ENCODE measurements around the gene CKAP4. TPM values are rescaled to one million over a fixed set of nuclear protein-coding genes. Genes with fewer than 3 reads are reported as not detected.
A peak's percentile ranks its signal among the peaks of the same experiment; 100 is the strongest.

The CKAP4 gene
- total RNA-seq, 4 donors from 2014 or later, result 58.9 to 127 (median 103) TPM

GRCh38 chr12:106269150-106269771, 21.4 kb upstream of the CKAP4 start:
- Histone ChIP-seq H3K27ac (peak overlapping the region in 1 of 4 donors; percentile 82), H3K9me3 (no peaks in the 10 kb centered on the region), H3K27me3 (no peaks in the 10 kb centered on the region), H3K4me1 (peaks cover 10 to 53% (median 17%) of the 10 kb centered on the region in 3 donors), H3K4me3 (no peak overlapping the region), H3K36me3 (no peaks in the 10 kb centered on the region)
- DNase-seq, result no peak
- 77 to 83% methylated on average over 6 to 7 of the region's 7 CpGs for WGBS, 2 donors
- TF ChIP-seq, protein P1, sequence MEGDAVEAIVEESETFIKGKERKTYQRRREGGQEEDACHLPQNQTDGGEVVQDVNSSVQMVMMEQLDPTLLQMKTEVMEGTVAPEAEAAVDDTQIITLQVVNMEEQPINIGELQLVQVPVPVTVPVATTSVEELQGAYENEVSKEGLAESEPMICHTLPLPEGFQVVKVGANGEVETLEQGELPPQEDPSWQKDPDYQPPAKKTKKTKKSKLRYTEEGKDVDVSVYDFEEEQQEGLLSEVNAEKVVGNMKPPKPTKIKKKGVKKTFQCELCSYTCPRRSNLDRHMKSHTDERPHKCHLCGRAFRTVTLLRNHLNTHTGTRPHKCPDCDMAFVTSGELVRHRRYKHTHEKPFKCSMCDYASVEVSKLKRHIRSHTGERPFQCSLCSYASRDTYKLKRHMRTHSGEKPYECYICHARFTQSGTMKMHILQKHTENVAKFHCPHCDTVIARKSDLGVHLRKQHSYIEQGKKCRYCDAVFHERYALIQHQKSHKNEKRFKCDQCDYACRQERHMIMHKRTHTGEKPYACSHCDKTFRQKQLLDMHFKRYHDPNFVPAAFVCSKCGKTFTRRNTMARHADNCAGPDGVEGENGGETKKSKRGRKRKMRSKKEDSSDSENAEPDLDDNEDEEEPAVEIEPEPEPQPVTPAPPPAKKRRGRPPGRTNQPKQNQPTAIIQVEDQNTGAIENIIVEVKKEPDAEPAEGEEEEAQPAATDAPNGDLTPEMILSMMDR (IDR thresholded peaks at IDR 0.05), result no peak
- no peak for TF ChIP-seq POLR2A (IDR thresholded peaks at IDR 0.05)
- intact Hi-C loops (cut with DNase I), result no loop called here

- Histone ChIP-seq H3K27ac (no peak overlapping the region), H3K4me3 (no peak overlapping the region), H3K36me3 (no peaks in the 10 kb centered on the region), H3K9me3 (no peaks in the 10 kb centered on the region), H3K27me3 (no peaks in the 10 kb centered on the region), H3K4me1 (peaks cover 10 to 36% (median 14%) of the 10 kb centered on the region in 3 donors)
- TF ChIP-seq POLR2A (IDR thresholded peaks at IDR 0.05), result no peak
- intact Hi-C loops (cut with DNase I), result no loop called here
- WGBS, 2 donors, result 65 to 67% methylated on average over 2 of the region's 2 CpGs
- no peak for DNase-seq
Observed at GRCh38 chr12:106267535-106267934, 19.7 kb upstream of the CKAP4 start.

DNA sequence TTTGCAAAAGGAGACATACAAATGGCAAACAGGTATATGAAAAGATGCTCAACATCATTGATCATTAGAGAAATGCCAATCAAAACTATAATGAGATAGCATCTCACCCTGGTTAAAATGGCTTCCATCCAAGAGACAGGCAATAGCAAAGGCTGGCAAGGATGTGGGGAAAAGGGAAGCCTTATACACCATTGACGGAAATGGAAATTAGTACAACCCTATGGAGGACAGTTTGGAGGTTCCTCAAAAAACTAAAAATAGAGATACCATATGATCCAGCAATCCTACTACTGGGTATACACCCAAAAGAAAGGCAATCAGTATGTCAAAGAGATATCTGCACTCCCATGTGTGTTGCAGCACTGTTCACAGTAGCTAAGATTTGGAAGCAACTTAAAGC, 17.3 kb upstream of the CKAP4 start:
- TF ChIP-seq POLR2A (IDR thresholded peaks at IDR 0.05), result no peak
- TF ChIP-seq, protein P1 (IDR thresholded peaks at IDR 0.05), result no peak
- WGBS, 2 donors, result 87 to 94% methylated on average over 1 of the region's 1 CpG
- intact Hi-C loops (cut with DNase I), result no loop called here
- Histone ChIP-seq H3K4me3 (no peak overlapping the region), H3K27ac (no peak overlapping the region), H3K27me3 (no peaks in the 10 kb centered on the region), H3K9me3 (no peaks in the 10 kb centered on the region), H3K36me3 (no peaks in the 10 kb centered on the region), H3K4me1 (peaks cover 0 to 12% (median 4%) of the 10 kb centered on the region in 3 donors)
- DNase-seq, result no peak

GRCh38 chr12:106258935-106259334, 11.1 kb upstream of the CKAP4 start:
- Histone ChIP-seq H3K9me3 (no peaks in the 10 kb centered on the region), H3K36me3 (no peaks in the 10 kb centered on the region), H3K27ac (no peak overlapping the region), H3K27me3 (no peaks in the 10 kb centered on the region), H3K4me1 (no peaks in the 10 kb centered on the region), H3K4me3 (no peak overlapping the region)
- WGBS, 2 donors, result 33 to 100% methylated on average over 1 of the region's 1 CpG
- intact Hi-C loops (cut with DNase I), result no loop called here
- no peak for DNase-seq
- TF ChIP-seq, protein P1 (IDR thresholded peaks at IDR 0.05), result no peak
- no peak for TF ChIP-seq POLR2A (IDR thresholded peaks at IDR 0.05)

DNA sequence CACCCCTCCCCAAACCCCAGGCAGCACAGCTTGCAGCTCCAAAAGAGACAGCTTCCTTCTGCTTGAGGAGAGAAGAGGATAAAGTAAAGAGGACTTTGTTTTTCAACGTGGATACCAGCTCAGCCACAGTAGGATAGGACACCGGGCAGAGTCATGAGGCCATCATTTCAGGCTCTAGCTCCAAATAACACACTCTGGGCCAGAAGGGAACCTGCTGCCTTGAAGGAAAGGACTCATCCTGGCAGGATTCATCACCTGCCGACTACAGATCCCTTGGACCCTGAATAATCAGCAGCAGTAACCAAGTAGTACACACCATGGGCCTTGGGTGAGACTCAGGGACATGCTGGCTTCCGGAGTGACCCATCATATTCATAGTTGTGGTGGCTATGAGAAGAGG, 10.4 kb upstream of the CKAP4 start:
- intact Hi-C loops (cut with DNase I), result no loop called here
- TF ChIP-seq, protein P1 (IDR thresholded peaks at IDR 0.05), result no peak
- no peak for TF ChIP-seq POLR2A (IDR thresholded peaks at IDR 0.05)
- 69 to 83% methylated on average over 2 to 4 of the region's 4 CpGs for WGBS, 2 donors
- H3K27ac ChIP-seq, result no peak overlapping the region
- no peak overlapping the region for H3K4me3 ChIP-seq
- no peaks in the 10 kb centered on the region for H3K27me3 ChIP-seq
- H3K36me3 ChIP-seq, result no peaks in the 10 kb centered on the region
- no peaks in the 10 kb centered on the region for H3K9me3 ChIP-seq
- DNase-seq, result no peak
- H3K4me1 ChIP-seq, result no peaks in the 10 kb centered on the region

- Histone ChIP-seq H3K27me3 (no peaks in the 10 kb centered on the region), H3K4me1 (no peaks in the 10 kb centered on the region), H3K9me3 (no peaks in the 10 kb centered on the region), H3K27ac (no peak overlapping the region), H3K4me3 (no peak overlapping the region), H3K36me3 (no peaks in the 10 kb centered on the region)
- intact Hi-C loops (cut with DNase I), result no loop called here
- no peak for DNase-seq
- TF ChIP-seq, protein P1 (IDR thresholded peaks at IDR 0.05), result no peak
- TF ChIP-seq POLR2A (IDR thresholded peaks at IDR 0.05), result no peak
Observed at GRCh38 chr12:106256524-106256923, 8.7 kb upstream of the CKAP4 start.
